Choroid plexus epithelial cell (primary cell): ENCODE results near the gene WIPF3.

Source experiments
- DNase-seq: peaks from one replicate; pipeline ENCODE4 v3.0.0-alpha.2; 2010; ENCODE audit warnings: low read depth
- H3K4me3 ChIP-seq: 2 replicates; pipeline ENCODE4 v1.5.1; 2011; ENCODE audit warnings: low read depth, mild to moderate bottlenecking, control low read depth, low read length, moderate library complexity
- TF ChIP-seq, protein P1 (sequence below): conservative IDR thresholded peaks from 2 replicates; pipeline ENCODE4 v1.5.1; 2011; ENCODE audit warnings: low read depth, mild to moderate bottlenecking, control low read depth, inconsistent platforms, low read length, moderate library complexity

WIPF3 gene

DNA sequence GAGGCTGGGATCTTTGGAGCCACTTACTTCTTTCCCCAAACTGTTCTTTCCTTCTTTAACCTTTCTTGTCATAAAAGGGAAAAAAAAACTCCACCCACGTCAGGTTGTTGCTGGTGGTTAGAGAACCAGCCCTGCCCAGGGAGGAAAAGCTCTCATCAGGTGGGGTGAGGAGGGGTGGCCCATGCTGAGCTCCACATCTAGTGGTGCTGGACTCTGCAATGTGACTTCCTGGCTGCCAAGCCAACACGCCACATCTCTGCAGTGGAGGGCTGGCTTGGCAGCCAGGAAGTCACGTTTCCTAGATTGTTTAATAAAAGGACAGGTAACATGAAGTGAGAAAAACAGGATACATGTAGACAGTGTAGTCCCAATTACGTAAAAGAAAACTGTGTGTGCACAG, 37.4 kb downstream of the WIPF3 start:
- TF ChIP-seq, protein P1, sequence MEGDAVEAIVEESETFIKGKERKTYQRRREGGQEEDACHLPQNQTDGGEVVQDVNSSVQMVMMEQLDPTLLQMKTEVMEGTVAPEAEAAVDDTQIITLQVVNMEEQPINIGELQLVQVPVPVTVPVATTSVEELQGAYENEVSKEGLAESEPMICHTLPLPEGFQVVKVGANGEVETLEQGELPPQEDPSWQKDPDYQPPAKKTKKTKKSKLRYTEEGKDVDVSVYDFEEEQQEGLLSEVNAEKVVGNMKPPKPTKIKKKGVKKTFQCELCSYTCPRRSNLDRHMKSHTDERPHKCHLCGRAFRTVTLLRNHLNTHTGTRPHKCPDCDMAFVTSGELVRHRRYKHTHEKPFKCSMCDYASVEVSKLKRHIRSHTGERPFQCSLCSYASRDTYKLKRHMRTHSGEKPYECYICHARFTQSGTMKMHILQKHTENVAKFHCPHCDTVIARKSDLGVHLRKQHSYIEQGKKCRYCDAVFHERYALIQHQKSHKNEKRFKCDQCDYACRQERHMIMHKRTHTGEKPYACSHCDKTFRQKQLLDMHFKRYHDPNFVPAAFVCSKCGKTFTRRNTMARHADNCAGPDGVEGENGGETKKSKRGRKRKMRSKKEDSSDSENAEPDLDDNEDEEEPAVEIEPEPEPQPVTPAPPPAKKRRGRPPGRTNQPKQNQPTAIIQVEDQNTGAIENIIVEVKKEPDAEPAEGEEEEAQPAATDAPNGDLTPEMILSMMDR: no peak
- no peak overlapping the region for H3K4me3 ChIP-seq

DNA sequence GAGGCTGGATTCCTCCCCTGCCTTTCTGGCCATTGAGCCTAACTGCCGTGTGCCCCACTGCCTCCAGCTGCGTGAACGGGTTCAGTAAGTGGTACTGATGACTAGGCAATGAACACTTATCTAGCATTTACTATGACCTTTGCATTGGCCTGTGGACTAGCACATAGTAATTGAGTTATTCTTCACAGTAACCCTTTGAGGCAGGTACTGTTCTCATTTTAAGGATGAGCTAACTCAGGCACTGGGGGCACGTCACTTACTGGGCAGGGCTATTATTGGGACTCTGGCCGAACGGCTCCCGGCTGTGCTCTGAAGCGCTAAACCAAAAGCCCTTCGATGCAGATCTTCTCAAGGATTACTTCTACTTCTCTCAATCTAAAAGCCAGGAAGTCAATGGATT, 38.3 kb downstream of the WIPF3 start:
- TF ChIP-seq, protein P1: no peak
- no peak overlapping the region for H3K4me3 ChIP-seq
- DNase-seq: no peak

More for the DNA sequence above, 37.4 kb downstream of the WIPF3 start:
- no peak for DNase-seq

DNA sequence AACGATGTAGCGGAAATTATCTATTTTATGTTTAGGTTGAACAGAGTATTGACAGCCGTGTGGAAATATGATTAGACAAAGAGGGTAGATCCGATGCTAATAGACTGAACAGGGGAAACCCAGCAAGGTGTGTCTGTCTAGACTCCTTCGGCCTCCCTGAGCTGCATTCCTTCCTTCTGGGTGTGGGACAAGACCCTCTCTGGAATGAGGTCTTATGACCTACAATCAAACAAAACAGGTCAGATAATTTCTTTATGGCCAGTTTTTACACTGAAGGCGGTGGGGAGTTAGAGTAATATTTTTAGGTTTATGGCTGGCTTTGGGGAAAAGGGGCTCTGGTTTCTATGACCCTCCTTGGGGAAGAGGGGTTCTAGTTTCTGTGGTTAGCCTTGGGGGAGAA, 41.2 kb downstream of the WIPF3 start:
- H3K4me3 ChIP-seq: no peak overlapping the region
- TF ChIP-seq, protein P1: no peak
- DNase-seq: no peak

DNA sequence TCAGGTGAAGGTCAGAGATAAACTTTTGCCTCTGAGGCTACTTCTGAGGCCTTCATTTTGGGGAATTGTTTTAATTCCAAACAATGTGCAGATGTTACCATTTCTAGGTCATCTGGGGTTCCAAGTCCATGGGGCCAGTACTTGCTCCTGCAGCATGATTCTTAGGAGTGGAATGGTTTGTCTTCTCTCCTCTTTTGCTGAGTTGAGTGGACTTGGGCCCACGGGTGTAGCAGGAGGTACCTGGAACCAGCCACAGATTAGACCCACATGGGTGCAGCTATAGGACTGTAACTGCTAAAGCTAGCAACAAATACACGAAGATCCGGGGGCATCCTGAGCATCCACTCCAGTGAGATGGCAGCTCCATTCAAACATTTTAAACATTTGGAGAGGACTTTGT, 41.6 kb downstream of the WIPF3 start:
- DNase-seq: no peak
- no peak overlapping the region for H3K4me3 ChIP-seq
- TF ChIP-seq, protein P1: no peak

DNA sequence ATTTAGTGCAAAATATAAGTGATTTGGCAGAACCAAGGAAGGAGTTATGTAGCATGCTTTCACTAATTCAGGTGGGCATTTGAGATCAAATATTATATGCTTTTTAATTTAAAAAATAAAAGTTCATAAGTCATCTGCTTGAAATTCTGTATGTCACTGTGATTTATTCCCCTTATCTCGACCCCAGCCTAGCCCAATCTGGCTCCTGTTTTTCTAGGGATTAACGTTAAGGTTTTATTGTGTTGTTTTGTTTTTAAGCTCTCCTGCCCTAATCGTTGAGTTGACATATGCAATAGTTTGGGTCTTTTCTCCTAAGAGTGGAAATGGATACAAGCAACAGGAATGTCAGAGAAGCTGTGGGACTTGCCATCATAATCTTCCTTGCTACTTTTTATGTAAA, 42.6 kb downstream of the WIPF3 start:
- DNase-seq: no peak
- TF ChIP-seq, protein P1: no peak
- H3K4me3 ChIP-seq: no peak overlapping the region

DNA sequence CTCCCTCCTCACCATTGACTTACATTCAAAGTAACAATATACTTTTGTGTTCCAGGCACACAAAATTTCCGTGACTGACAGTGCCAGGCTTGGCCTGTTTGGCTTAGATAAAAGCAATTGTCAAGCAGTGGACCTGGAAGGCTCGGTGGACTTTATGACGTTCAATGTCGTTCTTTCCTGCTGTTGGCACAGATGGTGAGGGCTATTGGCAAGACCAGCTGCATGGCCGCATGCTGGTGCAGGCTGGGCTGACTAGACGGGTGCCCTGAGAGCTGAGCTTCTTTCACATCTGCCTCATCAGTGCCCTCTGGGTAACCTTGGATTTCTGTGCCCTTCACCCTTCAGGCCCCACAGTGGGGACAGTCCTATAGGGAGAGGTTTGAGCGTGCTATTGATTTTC, 45.2 kb downstream of the WIPF3 start:
- H3K4me3 ChIP-seq: no peak overlapping the region
- TF ChIP-seq, protein P1: no peak
- DNase-seq: no peak

DNA sequence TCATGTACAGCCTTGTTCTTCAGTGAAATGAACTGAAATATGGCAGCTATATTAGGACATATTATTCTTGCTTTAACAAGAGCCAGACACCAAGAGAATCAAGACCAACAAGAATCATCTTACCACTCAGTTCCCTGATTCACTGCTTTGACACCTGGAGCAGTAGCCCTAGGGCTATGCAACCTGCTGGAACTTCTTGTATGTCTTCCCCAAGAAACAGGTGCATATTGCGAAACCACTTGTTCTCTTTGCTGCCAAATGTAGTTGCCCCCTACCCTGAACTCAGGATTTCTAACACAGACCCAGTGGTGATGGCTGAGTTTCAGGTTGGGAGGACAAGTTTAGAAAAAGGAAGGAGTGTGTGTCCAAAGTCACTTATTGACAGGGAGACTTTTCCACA, 46.1 kb downstream of the WIPF3 start:
- DNase-seq: no peak

More for the DNA sequence above, 46.1 kb downstream of the WIPF3 start:
- no peak overlapping the region for H3K4me3 ChIP-seq
- TF ChIP-seq, protein P1: no peak
